GM10266 (cell line): Measurements from ENCODE around the gene PNMT.

ENCODE experiments used
- DNase-seq: peaks from one replicate; pipeline ENCODE4 v3.0.0; 2012; ENCODE audit errors: extremely low spot score
- TF ChIP-seq, protein P1 (sequence below): IDR thresholded peaks from 2 replicates; pipeline ENCODE4 v1.5.1; 2012; ENCODE audit warnings: mild to moderate bottlenecking, low read depth; ENCODE audit not compliant: control insufficient read depth, insufficient read depth; ENCODE audit errors: missing control alignments

Gene PNMT

DNA sequence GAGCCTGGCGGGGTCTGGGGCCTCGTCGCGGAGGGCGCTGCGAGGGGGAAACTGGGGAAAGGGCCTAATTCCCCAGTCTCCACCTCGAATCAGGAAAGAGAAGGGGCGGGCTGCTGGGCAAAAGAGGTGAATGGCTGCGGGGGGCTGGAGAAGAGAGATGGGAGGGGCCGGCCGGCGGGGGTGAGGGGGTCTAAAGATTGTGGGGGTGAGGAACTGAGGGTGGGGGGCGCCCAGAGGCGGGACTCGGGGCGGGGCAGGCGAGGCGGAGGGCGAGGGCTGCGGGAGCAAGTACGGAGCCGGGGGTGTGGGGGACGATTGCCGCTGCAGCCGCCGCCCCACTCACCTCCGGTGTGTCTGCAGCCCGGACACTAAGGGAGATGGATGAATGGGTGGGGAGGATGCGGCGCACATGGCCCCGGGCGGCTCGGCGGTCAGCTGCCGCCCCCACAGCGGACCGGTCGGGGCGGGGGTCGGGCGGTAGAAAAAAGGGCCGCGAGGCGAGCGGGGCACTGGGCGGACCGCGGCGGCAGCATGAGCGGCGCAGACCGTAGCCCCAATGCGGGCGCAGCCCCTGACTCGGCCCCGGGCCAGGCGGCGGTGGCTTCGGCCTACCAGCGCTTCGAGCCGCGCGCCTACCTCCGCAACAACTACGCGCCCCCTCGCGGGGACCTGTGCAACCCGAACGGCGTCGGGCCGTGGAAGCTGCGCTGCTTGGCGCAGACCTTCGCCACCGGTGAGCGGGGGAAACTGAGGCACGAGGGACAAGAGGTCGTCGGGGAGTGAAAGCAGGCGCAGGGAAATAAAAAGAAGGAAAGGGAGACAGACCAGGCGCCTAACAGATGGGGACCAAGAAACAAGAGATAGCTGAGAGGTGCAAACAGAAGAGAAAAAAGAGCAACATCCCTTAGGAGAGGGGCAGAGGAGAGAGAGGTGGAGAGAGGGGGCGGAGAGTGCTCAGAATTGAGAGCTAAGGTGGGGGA lies at the start of gene PNMT:
TSS of gene PNMT (plus strand) at position 509 of the 980 bp plus-strand sequence. CDS start at position 532, 23 bp downstream.
- DNase-seq, result peak; percentile 81
- TF ChIP-seq, protein P1, sequence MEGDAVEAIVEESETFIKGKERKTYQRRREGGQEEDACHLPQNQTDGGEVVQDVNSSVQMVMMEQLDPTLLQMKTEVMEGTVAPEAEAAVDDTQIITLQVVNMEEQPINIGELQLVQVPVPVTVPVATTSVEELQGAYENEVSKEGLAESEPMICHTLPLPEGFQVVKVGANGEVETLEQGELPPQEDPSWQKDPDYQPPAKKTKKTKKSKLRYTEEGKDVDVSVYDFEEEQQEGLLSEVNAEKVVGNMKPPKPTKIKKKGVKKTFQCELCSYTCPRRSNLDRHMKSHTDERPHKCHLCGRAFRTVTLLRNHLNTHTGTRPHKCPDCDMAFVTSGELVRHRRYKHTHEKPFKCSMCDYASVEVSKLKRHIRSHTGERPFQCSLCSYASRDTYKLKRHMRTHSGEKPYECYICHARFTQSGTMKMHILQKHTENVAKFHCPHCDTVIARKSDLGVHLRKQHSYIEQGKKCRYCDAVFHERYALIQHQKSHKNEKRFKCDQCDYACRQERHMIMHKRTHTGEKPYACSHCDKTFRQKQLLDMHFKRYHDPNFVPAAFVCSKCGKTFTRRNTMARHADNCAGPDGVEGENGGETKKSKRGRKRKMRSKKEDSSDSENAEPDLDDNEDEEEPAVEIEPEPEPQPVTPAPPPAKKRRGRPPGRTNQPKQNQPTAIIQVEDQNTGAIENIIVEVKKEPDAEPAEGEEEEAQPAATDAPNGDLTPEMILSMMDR, result peak; percentile 79

DNA sequence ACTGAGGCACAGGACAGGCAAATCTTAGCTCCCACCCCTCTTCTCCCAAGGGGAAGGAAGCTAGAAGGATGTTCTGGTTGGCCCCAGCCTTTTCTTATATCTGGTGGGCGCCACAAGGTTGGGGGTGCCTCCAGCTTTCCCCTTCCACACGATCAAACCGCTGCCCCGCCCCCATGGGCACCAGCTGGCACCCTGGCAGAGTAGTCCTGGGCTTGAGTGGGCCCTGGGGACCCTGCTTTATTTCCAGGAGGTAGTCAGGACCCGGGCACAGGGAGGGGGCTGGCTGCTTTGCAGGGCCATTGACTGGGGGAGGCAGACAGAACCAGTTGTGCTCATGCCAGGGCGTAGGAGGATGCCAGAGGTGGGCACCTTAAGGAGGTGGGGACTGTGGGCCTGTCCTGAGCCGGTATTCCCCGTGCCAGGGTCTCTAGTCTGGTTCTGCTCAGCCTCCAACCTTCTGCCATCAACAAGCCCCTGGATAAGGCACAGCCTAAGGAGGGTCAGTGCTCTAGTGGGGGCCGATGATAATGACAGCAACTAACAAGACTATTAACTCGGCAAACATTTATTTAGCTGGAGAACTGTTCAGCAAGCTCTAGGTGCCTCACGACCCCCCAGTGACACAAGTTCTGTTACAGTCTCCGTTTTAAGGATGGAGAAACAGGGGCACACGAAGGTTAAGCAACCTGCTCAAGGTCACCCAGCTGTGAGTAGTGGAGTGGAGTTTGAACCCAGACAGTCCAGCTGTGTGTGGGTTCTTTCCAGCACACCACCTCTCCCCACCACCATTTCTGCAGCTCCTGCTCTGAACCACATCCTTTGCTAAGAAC lies 49.1 kb upstream of the PNMT start:
- no peak for DNase-seq
- TF ChIP-seq, protein P1, result no peak

- TF ChIP-seq, protein P1, result no peak
- no peak for DNase-seq
Observed at GRCh38 chr17:39619786-39620101, 48.5 kb upstream of the PNMT start.

DNA sequence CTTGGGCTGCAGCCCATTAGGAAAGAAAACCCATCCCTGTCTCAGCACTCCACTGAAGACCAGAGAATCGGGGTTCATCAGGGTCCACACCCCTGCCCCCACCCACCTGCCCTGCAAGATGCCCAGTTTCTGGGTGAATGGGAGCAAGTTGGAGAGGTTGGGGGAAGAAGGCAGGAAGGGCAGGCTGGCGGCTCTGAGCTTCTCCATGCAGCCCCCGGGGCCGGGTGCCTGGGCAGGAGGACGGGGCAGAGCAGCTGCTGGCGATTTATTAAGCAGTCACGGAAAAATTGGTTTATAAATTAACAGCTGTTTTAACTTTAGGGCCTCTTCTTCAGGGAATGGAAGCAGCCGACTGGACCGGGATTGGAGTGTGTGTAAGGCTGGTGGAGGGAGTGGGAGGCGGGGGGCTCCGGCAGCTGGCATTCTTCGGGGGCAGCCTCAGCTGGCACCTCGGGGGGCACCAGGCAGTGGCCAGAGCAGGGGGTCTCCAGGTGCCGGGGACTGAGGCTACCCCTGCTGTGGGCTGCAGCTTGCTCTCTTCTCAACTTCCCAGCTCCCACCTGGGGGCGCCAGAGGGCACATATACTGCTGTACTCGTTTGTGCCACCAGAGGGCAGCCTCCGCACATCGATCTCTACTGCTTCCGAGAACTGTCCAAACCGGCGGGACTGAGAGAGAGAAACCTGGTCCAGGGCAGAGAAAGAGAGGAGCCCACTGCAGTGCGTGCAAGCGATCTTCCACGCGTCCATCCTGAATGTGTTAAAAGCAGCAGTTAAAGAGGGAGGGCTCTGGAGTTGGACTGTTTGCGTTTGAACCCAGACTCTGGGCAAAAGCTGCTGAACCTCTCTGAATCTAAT lies 46.5 kb upstream of the PNMT start:
- TF ChIP-seq, protein P1, result peak; percentile 100
- peak; percentile 92 for DNase-seq

DNA sequence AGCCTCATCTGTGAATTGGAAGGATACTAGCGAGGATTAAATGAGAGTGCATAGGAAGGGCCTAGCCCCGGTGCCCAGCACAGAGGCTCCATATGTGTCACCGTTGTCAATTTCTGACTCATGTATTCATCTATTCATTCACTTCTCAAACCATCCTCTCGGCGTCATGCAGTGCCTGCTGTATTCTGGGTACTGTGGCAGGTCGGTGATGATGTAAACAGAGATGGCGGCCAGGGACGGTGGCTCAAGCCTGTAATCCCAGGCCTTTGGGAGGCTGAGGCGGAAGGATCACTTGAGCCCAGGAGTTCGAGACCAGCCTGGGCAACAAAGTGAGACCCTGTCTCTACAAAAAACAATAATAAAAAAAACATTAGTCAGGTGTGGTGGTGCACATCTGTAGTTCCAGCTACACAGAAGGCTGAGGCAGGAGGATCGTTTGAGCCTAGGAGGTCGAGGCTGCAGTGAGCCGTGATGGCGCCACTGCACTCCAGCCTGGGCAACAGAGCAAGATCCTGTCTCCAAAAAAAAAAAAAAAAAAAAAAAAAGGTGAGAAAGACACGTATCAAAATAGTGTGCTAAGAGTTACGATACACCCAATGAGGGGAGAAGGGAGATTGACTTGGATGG lies 45.8 kb upstream of the PNMT start:
- no peak for DNase-seq
- TF ChIP-seq, protein P1, result no peak

DNA sequence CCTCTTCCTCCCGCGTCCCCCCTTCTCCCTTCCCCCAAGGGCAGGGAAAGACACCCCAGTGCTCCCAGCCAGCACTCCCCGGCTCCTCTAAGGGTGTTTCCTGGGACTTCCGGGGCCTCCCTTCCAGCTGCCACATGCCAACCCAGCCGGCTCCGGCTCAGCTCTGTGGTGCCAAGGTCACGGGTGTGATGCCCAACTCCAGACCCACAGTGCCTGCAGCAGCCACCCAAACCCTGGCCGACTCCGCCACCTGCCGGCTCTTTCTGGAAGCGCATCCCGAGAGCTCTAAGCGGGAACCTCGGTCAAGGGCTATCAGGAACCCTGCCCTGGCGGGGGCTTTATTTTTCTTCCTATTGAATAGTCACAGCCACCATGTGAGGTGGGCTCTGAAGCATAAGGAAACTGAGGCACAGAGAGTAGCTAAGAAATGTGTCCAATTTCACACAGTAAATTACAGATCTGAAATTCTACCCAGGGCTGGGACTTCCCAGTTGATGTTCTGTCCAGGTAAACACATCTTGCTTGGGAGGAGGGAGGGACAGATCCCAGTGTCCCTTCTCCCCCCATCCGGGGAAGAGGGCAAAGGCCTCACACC lies 44.8 kb upstream of the PNMT start:
- TF ChIP-seq, protein P1, result peak; percentile 95
- DNase-seq, result peak; percentile 86
